WTC11 (cell line): ENCODE measurements around the gene VPS52. TPM values are rescaled to one million over a fixed set of nuclear protein-coding genes. Genes with fewer than 3 reads are reported as not detected.

Experiments used
- ATAC-seq: fragments of 200-7000 bp; cut with Tn5 transposase; 2 replicates; pipeline ENCODE4 v1.10.0; 2021; ENCODE audit warnings: mild to moderate bottlenecking, moderate library complexity
- CTCF ChIA-PET: fragments of 300-600 bp; sonication (Branson Sonifier 250); formaldehyde crosslinking; loops from one replicate; lab custom pipeline; 2021; ENCODE audit warnings: antibody characterized with exemption; lab: Charles Lee
- POLR2A ChIA-PET: fragments of 350-600 bp; sonication (Branson Sonifier 250); formaldehyde crosslinking; loops from one replicate; lab custom pipeline; 2021; ENCODE audit warnings: antibody characterized with exemption; lab: Charles Lee
- DNase-seq: peaks from one replicate; pipeline ENCODE4 v3.0.0; 2021; ENCODE audit warnings: low spot score
- H3K27ac Mint-ChIP-seq: 2 replicates; pipeline ENCODE4 v1.8.0; 2021; ENCODE audit warnings: mixed read lengths
- H3K27me3 Mint-ChIP-seq: 2 replicates; pipeline ENCODE4 v1.8.0; 2021; ENCODE audit warnings: low read depth, mild to moderate bottlenecking, moderate library complexity, mixed read lengths
- H3K36me3 Mint-ChIP-seq: 2 replicates; pipeline ENCODE4 v1.8.0; 2021; ENCODE audit warnings: mixed read lengths
- H3K4me1 Mint-ChIP-seq: 2 replicates; pipeline ENCODE4 v1.8.0; 2022; ENCODE audit warnings: mixed read lengths
- H3K4me3 Mint-ChIP-seq: 2 replicates; pipeline ENCODE4 v1.8.0; 2021; ENCODE audit warnings: mild to moderate bottlenecking, moderate library complexity, mixed read lengths
- H3K9me3 Mint-ChIP-seq: 2 replicates; pipeline ENCODE4 v1.8.0; 2021; ENCODE audit warnings: mixed read lengths
- AR ChIP-seq: fragments of 250-450 bp; sonication (Bioruptor Pico); IDR thresholded peaks from 2 replicates; pipeline ENCODE4 v1.9.0; 2021; ENCODE audit warnings: mild to moderate bottlenecking
- ATF6 ChIP-seq: sonication (generic); formaldehyde crosslinking; IDR thresholded peaks from 2 replicates; pipeline ENCODE4 v1.8.1; 2023; ENCODE audit warnings: mild to moderate bottlenecking, missing genetic modification reagents
- ELF4 ChIP-seq: sonication (generic); formaldehyde crosslinking; IDR thresholded peaks from 2 replicates; pipeline ENCODE4 v1.8.1; 2022; ENCODE audit warnings: low read depth, mild to moderate bottlenecking, moderate library complexity, missing genetic modification reagents
- ERG ChIP-seq: fragments of 250-450 bp; sonication (Bioruptor Pico); IDR thresholded peaks from 2 replicates; pipeline ENCODE4 v1.8.0; 2021; ENCODE audit warnings: mild to moderate bottlenecking
- FOXK1 ChIP-seq: sonication (generic); formaldehyde crosslinking; IDR thresholded peaks from 2 replicates; pipeline ENCODE4 v1.8.0; 2022; ENCODE audit warnings: mild to moderate bottlenecking, moderate library complexity, missing genetic modification reagents
- GTF2I ChIP-seq: fragments of 250-450 bp; sonication (Bioruptor Pico); conservative IDR thresholded peaks from 2 replicates; pipeline ENCODE4 v1.4.0; 2021; ENCODE audit warnings: mild to moderate bottlenecking
- HMGXB4 ChIP-seq: sonication (generic); formaldehyde crosslinking; IDR thresholded peaks from 2 replicates; pipeline ENCODE4 v1.8.1; 2023; ENCODE audit warnings: mild to moderate bottlenecking, moderate library complexity, missing genetic modification reagents
- IRF1 ChIP-seq: sonication (generic); formaldehyde crosslinking; IDR thresholded peaks from 2 replicates; pipeline ENCODE4 v1.8.0; 2023; ENCODE audit warnings: missing genetic modification reagents
- JUN ChIP-seq: sonication (generic); formaldehyde crosslinking; IDR thresholded peaks from 2 replicates; pipeline ENCODE4 v1.8.0; 2023; ENCODE audit warnings: mild to moderate bottlenecking, missing genetic modification reagents
- NR3C1 ChIP-seq: sonication (generic); formaldehyde crosslinking; conservative IDR thresholded peaks from 2 replicates; pipeline ENCODE4 v1.8.1; 2023; ENCODE audit warnings: low read depth, mild to moderate bottlenecking, missing genetic modification reagents
- RELA ChIP-seq: sonication (generic); formaldehyde crosslinking; IDR thresholded peaks from 2 replicates; pipeline ENCODE4 v1.8.1; 2022; ENCODE audit warnings: missing genetic modification reagents, mild to moderate bottlenecking, borderline replicate concordance
- RORB ChIP-seq: fragments of 250-450 bp; sonication (Bioruptor Pico); IDR thresholded peaks from 2 replicates; pipeline ENCODE4 v1.9.0; 2021; ENCODE audit warnings: mild to moderate bottlenecking
- SOX15 ChIP-seq: fragments of 250-450 bp; sonication (Bioruptor Pico); IDR thresholded peaks from 2 replicates; pipeline ENCODE4 v1.9.0; 2021; ENCODE audit warnings: mild to moderate bottlenecking
- ZMAT4 ChIP-seq: fragments of 250-450 bp; sonication (Bioruptor Pico); IDR thresholded peaks from 2 replicates; pipeline ENCODE4 v1.9.0; 2021; ENCODE audit warnings: mild to moderate bottlenecking
- ZNF219 ChIP-seq: sonication (generic); formaldehyde crosslinking; IDR thresholded peaks from 2 replicates; pipeline ENCODE4 v1.8.0; 2023; ENCODE audit warnings: missing genetic modification reagents, mild to moderate bottlenecking, borderline replicate concordance
- ZSCAN18 ChIP-seq: fragments of 250-450 bp; sonication (Bioruptor Pico); IDR thresholded peaks from 2 replicates; pipeline ENCODE4 v2.1.2; 2022; ENCODE audit warnings: mild to moderate bottlenecking, moderate library complexity
- total RNA-seq: library from RNA; stranded (reverse); gene quantifications from 3 replicates; pipeline ENCODE4 v1.2.3, GENCODE V29; 2021

VPS52 gene
- total RNA-seq, 1 experiment from 2014 or later = 46.8 TPM

GRCh38 chr6:33318426-33319073, 46.9 kb upstream of the VPS52 start:
- Mint-ChIP-seq H3K4me1 (peaks cover 67% of the 10 kb centered on the region), H3K27me3 (no peaks in the 10 kb centered on the region; the same call in 1 of the 2 replicates), H3K4me3 (peak overlapping the region; percentile 97), H3K36me3 (peaks cover 21% of the 10 kb centered on the region), H3K9me3 (no peaks in the 10 kb centered on the region)
- no peak for TF ChIP-seq RORB (CRISPR knock-in tag)
- TF ChIP-seq ZNF219 = no peak
- TF ChIP-seq IRF1 (CRISPR knock-in tag) = no peak
- TF ChIP-seq NR3C1 (CRISPR knock-in tag) = no peak
- TF ChIP-seq JUN (CRISPR knock-in tag) = no peak
- no peak for TF ChIP-seq GTF2I (CRISPR knock-in tag)
- no peak for TF ChIP-seq FOXK1
- no peak for TF ChIP-seq ATF6 (CRISPR knock-in tag)
- no peak for TF ChIP-seq ELF4 (CRISPR knock-in tag)
- TF ChIP-seq HMGXB4 = no peak
- TF ChIP-seq AR = no peak
- no peak for TF ChIP-seq SOX15 (CRISPR knock-in tag)
- TF ChIP-seq ZMAT4 (CRISPR knock-in tag) = no peak
- no peak for TF ChIP-seq RELA
- no peak for TF ChIP-seq ERG (CRISPR knock-in tag)
- TF ChIP-seq ZSCAN18 = no peak
- TF ChIP-seq, all 79 proteins: peak for 0
- CTCF ChIA-PET = interaction anchor here (0.6 to 2.5 kb wide), 19 partner anchors 19 to 480 kb away, joined by 3 to 16 read pairs (median 5); partner anchors contain the start of genes B3GALT4, CUTA, PFDN6 and RPS18
- peak overlapping the region; percentile 85 for H3K27ac Mint-ChIP-seq
- DNase-seq (no peak), ATAC-seq (no peak)
- POLR2A ChIA-PET = interaction anchor here (0.6 to 1.9 kb wide), 9 partner anchors 19 to 813 kb away, joined by 3 to 8 read pairs (median 3); partner anchors contain the start of genes B3GALT4, RGL2 and UQCC2
